HCT116 (cell line): Measurements from ENCODE around the gene DHX15.

Experiments used
- CEBPB ChIP-seq: IDR thresholded peaks from 2 replicates; pipeline ENCODE4 v1.6.1; 2012; ENCODE audit warnings: low read depth
- CTCF ChIP-seq, 3 experiments: fragments of 200-600 bp in 1 of 3; sonication (generic) in 1 of 3; IDR thresholded peaks in 2 of 3; conservative IDR thresholded peaks in 1 of 3; 2 replicates each; pipeline ENCODE4 v1.5.1; 2012 to 2017; ENCODE audit warnings: low read depth in 2 of 3, low read length in 2 of 3, antibody characterized with exemption in 1 of 3, borderline replicate concordance in 1 of 3, control low read depth in 1 of 3, mild to moderate bottlenecking in 1 of 3, mixed read lengths in 1 of 3, mixed run types in 1 of 3, moderate library complexity in 1 of 3; ENCODE audit not compliant: insufficient read depth in 1 of 3
- EZH2 ChIP-seq: fragments of 200-600 bp; sonication (generic); IDR thresholded peaks from 2 replicates; pipeline ENCODE4 v1.6.1; 2017; ENCODE audit warnings: antibody characterized with exemption, mixed run types
- POLR2AphosphoS5 ChIP-seq: IDR thresholded peaks from 2 replicates; pipeline ENCODE4 v1.6.1; 2011; ENCODE audit warnings: mild to moderate bottlenecking, low read depth, low read length, moderate library complexity

GRCh38 chr4:24514808-24515207, 69.5 kb downstream of the DHX15 start:
- TF ChIP-seq EZH2 = no peak
- peak in 2 of 3 experiments; percentile 41 to 45; a peak in 5 of 6 replicates for TF ChIP-seq CTCF (IDR thresholded peaks at IDR 0.05 in 2 of 3, conservative IDR thresholded peaks at IDR 0.05 in 1 of 3; ENCODE audit: borderline replicate concordance in 1 of 3, insufficient read depth in 1 of 3, low read depth in 2 of 3, low read length in 2 of 3)
- TF ChIP-seq CEBPB = no peak
- TF ChIP-seq POLR2AphosphoS5 = no peak; the same call in 1 of the 2 replicates
